ENCODE measurements around the gene NBEA.

Gene NBEA

DNA sequence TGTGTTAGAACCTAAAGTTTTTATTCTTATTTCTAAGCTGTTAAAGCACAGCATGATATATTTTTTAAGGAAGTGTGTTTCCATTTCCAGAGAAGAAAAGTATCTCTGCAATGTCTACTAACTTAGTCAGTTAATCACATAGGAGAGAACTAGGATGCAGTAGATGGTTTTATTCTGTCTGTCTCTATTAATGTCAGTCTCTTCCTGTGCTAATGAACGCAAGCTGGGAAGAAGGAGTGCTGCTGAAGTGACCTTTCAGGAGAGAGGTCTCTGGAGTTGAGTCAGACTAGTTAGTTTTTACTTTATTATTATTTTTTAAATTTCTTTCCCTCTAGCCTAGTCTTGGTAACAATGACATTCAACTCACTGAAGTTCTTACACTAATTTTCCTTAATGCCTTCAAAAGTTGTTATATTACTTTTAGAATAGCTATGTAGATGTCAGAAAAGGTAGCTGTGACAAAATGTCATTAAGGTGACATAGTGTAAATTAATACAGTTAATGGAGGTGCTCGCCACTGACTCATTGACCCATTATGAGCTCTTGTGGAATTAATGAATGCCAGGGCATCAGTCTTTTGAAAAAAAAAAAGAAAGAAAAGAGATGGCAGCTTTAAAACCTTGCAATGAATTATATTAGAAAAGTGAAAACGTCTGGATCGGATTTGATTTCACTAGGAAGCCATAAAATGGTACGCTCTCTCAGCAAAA lies 654.4 kb downstream of the NBEA start:
- no peak for DNase-seq

DNA sequence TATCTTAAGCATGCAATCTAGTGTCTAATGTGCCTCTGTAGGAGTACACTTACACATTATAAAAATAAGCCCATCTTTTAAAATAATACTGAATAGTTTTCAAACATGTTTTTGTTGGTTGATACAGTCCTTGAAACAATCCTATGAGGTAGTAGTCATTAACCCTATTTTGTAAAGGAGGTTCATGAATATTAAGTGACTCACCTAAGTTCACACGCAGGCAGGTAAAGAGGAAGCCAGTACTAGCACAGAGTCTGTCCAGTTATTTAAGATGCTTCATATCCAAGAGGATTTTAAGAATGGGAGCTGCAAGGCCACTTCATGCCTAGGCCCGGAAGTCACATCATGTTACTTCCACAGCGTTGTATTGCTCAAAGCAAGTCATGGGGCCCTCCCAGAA lies 655.4 kb downstream of the NBEA start:
- DNase-seq: no peak

DNA sequence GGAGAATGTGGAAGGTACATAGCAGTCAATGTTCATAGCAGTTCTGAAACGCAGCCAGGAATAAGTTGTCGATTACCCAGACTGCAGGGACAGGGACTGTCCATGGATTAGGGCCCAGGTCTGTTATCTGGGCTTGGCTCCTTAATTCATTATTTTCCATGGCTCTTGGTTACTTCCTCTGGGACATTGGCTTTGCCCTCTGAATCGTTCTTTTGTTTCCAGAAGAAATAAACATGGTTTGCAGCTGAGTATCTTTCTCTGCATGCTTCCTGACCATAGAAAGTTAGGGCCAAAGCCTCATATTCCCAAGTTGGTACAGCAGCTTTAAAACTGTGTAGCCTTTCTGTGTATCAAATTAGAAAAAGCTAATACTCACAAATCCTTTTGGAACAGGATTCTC lies 656.2 kb downstream of the NBEA start:
- DNase-seq: no peak

DNA sequence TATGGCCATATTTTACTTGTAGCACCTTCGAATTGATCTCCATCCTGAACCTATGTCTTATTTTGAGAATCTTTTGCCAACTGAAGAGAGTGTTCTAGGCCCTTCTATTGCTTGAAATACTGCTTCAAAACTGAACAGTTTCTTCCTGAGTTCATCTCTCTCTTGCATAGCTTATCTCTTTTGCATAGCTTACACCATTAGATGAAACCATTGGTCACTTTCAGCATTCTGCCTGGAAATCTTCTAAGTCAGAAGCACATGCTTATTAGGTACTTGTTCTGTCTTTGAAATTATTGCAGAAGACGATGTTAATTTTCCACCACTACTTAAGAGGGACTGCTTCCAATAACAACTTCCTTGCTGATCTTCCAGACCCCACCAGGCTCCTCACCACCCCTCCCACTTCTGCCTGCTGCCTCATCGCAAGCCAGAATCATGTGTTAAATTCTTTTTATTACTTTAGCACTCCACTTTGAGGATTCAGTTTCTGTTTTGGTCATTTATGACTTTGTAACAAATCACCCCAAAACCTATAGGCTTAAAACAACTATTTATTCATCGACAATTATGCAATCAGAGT lies 656.8 kb downstream of the NBEA start:
- no peak for DNase-seq

DNA sequence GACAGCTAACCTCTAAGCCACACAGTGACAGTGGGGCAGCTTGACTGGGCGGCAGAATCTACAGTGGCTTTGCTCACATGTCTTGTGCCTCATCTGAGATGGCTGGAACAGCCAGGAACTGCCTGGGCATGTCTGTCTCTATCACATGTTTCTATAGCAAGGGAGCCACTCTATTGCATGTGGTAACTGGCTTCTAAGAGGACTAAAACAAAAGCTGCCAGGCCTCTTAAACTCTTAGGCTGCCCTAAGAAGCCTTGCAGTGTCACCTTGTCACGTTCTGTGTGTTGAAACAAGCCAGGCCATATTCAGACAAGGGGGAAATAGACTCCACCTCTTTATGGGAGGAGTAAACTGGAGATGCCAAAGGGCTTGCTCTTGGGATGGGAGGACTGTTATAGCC lies 657.3 kb downstream of the NBEA start:
- peak; percentile 1 for DNase-seq

DNA sequence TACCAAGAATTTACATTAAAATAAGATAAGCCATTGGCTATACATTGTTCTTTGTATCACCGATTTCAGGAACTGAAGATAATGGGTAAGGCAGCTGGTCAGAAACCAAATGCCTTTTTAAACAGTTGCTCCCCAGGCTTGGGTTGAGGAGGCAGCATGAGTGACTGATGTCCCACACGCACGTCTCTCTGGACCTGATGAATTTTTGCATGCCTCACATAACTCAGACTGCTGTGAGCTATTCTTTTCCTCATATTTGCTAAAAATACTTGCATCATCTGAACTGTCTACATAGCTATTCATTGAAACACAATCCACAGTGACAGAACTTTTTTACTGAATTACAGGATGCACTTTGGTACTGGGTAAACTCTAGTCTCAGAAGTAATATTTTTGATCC lies 658.1 kb downstream of the NBEA start:
- peak; percentile 81 for DNase-seq

DNA sequence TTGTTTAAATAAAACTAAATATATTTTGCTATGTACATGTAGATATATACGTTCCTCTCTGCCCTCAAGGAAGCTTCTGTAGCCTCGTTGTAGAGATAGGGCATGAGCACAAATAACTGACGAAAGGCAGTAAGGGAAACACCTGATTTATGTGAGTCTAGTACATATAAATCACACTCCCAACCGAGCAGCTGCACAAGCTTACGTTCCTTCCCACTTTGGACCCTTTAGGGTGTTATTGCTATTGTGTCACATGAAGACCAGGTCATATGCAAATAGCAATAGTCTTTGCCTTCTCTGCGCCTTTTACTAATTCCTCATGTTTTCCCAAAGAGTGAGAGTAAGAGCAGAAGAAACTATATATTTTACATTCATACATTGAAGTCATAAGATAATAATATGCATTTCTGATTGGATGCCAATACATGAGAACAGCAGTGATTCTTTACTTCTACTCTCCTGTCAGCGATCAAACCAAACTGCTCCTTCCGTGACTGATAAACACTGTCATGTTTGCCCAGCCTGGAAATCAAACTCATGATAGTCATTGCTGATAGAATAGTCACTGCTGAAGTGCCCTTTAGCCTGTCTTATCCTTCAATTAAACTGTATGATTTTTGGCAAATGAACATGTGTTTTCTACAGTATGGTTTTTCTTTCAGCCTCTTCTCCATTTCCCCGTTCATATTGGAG lies 661.7 kb downstream of the NBEA start:
- DNase-seq: no peak

DNA sequence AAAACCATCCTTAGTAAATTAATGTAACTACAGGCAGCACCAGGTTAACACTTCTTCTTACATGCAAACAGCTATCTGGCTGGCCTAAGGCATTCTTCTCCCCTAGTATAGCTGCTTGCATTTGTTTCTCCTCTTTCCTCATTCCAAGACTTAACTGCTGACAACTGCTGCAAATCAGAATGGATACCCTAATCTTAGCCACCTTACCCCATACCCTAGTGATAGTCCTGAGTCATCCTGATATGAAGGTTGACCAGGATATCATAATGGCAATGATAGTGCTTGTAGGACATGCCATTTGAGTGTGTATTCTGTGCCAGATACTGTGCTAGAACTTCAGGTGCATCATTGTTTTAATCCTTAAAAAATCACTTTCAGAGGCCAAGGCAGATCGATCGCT lies 672.6 kb downstream of the NBEA start:
- no peak for DNase-seq

DNA sequence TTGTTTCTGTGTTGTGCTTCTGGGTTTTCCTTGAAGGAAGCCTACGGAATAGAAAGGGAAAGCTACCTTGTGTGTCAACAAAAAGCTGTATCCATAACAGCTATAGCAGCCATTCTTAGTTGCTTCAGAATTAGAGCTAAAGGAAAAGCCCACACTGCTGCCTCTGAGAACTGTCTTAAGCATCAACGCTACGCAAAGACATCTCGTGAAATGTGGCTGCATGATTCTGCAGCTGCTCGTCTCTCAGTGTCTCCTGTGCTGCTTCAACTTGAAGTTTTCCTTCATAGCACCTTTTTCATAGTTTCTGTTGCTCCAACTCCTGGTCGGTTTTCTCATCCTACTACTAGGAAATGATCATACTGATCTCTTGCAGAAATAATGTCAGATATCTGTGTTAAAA lies 675.4 kb downstream of the NBEA start:
- DNase-seq: no peak

DNA sequence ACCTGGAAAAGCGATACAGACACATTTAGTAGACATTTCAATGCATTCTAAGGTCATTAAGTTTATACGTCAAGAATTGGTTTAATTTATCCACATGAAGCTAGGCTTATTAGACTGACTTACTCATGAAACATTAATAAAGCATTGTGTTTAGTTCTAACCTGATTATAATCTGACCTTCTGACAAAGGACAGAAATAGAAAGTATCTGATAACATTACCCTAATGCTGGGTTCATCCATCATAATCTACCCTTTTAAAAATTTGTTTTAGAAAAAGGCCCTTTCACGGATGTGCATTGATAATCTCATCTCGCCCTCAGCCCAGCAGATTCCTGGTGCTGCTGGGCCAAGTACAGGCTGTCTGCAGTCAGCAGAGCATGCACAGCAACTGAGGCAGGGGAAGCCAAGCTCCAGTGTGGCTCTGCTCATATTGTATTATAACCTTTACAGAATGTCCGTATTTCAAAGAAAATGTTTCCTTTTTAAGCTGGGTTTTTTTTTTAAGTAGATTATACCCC lies 676.6 kb downstream of the NBEA start:
- no peak for DNase-seq

DNA sequence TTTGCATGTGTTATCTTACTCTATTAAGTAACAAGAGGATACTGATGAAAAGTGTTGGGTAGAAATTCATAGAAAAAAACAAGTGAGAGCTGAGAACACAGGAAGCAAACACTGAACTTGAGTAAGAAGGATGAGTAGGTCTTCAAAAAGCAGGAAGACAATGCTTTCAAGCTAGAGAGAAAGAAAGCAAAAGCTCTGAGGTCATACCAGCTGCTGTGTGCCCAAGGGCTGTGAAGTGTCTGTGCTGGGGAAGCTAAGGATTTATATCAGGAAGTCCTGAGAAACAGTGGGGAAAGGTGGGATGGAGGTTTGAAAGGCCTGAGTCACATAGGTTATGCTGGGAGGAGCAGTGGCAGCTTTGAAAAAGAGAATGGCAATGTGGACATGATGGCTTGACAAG lies 679.9 kb downstream of the NBEA start:
- peak; percentile 14 for DNase-seq

DNA sequence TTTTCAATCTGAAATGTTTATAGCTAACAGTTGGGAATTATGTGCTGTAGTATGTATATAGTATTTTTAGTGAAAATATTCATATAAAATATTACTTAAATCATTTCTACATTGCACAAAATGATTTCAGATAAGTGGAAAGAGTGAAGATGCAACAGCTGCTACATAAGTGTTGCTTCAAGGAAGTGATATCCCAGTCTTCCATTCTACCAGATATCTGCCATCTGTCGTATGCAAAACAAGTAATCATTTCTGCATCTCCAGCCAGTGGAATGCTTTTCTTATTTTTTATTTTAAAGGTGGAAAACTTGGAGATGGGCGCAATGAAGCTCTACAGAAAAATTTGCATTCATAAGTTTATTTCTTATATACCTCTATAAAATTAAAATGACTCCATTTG lies 687.0 kb downstream of the NBEA start:
- DNase-seq: no peak

DNA sequence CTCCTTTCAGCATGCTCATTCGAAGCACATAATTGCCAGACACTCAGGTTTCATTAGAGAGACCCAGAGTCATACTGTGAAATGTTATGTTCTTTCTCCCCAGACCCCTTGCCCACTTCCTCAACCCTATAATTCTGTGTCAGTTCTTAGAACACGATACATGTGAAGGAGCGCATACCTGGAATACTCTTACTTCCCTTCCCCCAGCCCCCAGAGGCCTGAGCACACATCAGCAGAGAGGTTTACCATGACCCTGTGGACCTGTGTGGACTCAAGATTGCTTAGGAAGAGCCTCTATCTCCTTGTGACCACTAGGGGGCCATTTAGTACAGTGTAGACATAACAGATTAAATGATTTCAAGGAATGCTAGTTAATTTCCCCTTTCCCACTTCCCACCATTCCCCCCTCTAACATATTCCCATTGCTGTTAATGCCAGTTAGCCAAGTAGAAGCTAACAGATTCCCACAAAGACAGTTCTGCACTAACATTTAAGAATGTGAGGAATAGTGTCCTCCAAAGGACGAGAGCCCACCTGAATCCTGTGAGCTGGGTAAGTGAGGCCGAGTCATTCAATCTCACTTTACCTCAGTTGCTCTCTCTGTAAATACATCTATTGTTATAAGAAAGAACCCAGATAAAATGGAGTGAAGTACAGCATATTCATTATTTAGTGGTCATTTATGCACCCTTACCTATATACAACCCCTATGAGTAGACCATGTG lies 688.6 kb downstream of the NBEA start:
- DNase-seq: peak; percentile 74

DNA sequence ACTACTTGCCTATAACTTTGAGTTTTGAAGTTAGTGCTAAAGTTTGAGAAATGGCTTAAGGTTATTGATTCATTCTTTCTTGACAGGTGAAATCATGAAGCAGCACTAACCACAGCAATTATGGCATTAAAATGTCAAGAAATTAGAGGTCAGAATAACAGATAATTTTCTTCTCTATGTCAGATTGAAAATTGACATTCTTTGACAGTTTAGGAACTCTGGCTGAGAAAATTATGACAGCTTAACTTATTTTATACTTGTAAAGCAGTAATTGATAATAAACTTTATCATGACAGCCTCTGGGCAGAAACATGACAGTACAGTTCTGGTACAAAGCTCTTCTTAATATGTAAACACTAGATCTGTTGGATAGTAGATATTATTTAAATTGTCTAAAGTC lies 689.6 kb downstream of the NBEA start:
- DNase-seq: no peak

DNA sequence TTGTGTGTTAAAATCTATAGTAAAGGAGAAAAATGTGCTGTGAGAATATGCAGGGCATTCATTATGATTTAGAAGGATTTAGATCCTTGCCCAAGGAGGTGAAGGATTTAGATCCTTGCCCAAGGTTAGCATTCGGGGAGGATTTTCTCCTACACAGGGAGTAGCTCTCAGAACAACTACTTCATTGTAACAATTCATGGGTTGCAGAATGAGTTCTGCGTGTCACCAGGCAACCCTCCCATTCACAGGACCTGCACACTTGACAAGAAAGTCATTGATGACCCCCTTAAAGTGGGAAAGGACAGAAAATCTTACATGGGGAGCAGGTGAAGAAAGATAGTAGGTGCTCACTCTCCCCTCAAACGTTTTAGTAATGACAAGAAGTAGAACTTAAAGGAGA lies 701.6 kb downstream of the NBEA start:
- no peak for DNase-seq

DNA sequence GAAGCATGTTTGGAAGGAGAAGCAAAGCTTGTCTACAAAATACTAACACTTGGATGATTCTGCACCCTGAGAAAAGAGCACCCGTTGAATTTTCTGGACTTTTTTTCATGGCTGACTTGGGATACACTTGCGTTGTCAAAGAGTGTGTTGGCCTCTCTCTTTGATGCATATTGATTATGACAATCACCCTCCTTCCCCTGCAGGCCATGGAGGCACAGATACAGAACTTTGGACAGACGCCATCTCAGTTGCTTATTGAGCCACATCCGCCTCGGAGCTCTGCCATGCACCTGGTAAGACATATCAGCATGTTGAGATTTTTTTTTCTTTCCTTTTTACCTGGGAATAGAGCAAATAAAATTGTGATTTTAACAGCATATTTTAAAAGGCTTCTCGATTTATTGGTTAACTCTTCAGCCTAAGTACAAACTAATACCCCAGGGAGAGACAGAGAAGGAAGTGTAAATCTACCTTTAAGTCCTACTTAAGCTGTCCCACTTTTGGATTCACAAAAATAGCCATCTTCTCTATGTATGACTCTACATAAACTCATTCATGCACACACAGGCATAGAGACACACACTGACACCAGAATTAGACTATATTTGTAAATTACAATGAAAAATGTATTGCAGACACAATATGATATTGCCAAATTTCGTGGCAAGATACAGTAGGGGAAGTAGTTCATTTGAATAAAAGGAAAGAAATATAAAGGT lies 704.1 kb downstream of the NBEA start:
- DNase-seq: no peak

DNA sequence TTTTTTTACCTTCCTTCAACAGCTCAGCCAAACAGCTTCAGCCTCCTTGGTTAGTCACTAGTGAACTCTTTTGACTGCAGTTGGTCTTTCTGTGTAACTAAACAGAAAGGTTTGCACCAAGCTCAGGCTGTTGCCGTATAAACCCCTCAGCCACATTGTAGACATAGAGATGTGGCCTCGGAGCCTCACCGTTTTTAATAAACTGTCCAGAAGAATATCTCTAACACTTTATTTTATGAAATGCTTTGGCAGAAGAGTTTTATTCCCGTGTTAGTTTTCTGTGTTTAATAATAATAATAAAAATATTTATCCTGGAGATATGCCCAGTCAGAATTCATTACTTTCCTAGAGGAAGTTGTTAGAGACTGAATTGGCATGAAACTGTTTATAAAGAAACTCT lies 706.1 kb downstream of the NBEA start:
- no peak for DNase-seq

DNA sequence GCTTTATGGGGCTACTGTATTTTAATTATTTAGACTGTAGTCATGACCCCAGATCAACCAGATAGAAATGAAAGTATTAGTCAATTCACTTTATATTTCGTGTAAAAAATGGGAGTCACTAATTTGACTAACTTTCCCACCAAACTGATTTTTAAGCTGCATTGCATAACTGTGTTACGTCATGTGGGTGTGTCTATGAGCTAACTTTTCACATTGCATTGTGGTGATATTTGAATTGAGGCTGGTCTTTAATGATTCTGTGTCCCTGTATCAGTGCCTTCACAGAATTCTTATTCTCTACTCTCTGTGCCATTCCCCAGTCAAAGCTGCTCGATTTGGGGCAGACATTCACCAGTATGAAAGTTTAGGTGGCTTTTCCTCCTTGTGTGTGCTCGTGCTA lies 707.1 kb downstream of the NBEA start:
- DNase-seq: peak; percentile 29

DNA sequence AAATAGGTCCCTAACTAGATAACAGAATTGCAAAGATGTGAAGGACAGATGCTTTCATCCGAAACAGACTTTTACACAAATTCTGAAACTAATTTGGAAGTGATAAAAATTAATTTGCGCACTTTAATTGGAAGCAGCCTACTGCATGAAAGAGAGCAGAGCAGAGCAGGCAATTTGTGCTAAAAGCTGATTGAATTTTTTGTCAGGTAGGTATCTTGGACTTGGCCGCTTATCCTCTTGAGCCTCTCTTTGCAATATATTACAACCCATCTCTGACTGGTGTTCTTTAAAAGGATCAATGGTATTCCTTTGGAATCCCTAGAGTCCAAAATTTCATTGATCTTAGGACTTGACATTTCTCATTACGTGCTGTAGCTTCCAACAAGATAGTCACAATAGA lies 717.7 kb downstream of the NBEA start:
- no peak for DNase-seq

DNA sequence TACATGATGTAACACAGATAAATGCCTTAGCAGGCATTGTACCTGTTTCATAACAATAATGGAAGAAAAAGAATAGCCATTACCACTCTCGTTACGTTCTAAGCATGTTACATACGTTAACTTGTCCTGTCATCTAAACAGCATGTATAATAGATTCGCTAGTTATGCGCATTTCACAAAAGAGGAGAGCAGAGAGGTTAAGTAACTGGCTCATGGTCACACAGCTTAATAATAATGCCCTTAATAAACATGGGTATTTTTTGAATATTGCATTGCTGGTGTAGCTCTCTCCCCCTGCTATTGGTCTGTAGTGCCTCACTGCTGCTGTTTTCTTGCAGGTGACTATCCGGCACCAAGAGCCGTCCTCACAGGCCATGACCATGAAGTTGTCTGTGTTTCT lies 722.7 kb downstream of the NBEA start:
- DNase-seq: no peak

DNA sequence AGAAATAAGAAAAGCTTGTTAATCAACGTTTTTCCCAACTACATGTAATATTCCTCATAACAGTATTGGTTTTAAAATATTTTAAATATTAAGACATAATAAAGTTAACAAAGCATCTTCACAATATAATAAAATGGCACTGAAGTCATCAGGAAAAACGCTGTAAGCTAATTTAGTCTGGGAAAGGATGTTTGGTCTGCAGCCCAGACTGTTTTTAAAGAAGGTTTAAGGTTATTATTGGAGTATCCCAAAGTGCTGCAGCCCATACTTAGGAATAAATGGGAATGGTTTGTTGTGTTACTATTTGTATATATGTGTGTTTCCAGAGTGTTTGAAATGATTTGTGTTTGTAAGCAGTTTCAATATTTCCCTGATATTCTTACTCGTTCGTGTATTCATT lies 727.3 kb downstream of the NBEA start:
- DNase-seq: no peak

DNA sequence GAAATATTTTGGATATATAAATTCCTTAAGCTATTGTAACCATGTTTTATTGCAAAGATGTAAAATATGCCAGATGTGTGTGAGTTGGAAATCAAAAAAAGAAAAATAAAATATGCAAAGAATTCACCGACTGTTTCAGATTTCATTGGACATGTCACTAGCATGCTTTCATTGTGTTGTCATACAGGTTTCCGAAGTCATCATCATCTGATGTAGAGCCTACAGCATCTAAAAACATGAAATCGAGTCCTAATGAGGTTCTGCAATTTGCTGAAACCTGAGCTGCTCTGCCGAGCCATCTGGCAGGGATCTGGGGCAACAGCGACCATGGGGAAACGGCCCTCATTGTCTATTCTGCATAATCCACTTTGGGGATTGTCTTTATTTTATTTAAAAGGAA lies 730.5 kb downstream of the NBEA start:
- DNase-seq: peak; percentile 89

DNA sequence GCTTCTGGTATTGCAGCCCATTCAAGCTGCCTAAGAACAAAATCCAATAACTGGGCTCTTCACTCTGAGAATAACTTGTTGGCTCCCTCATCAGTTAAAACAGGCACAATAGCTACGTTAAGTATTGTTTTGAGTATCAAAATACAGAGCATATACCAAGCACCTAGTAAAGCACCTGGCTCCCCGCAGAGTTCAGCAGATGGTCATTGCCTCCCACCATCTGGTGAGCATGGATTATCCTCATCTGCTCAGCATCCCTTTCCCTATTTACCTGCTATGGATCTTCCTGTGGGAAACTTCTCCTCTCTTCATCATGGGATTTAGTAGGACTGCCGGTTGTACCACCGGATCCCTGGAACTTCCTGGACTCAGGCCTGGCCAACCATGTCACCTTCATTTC lies 733.6 kb downstream of the NBEA start:
- DNase-seq: no peak
